Liver (tissue), 9 donors: Measurements from ENCODE around the gene PPFIA4. TPM values are rescaled to one million over a fixed set of nuclear protein-coding genes. Genes with fewer than 3 reads are reported as not detected.
"Not testable (repeated sequence)": the region's sequence is repeated elsewhere in the genome, so short reads cannot be mapped to it uniquely, and the experiment has no call there.

Experiments used
- DNase-seq: peaks from one replicate; pipeline ENCODE4 v3.0.0-alpha.2; 2017; ENCODE audit warnings: low spot score
- H3K27ac ChIP-seq, 2 donors: one replicate each; pipeline ENCODE4 v1.7.0; 2013; ENCODE audit warnings: inconsistent platforms in 2 of 2, low read length in 2 of 2, control low read depth in 1 of 2, low read depth in 1 of 2, mild to moderate bottlenecking in 1 of 2
- H3K27me3 ChIP-seq, 4 donors: one replicate each; pipeline versions ENCODE4 v1.6.1 to v1.7.0; 2013; ENCODE audit warnings: low read length in 3 of 4, inconsistent platforms in 1 of 4, mild to moderate bottlenecking in 1 of 4, moderate library complexity in 1 of 4; ENCODE audit not compliant: control insufficient read depth in 4 of 4, insufficient read depth in 4 of 4
- H3K36me3 ChIP-seq, 4 donors: one replicate each; pipeline versions ENCODE4 v1.6.1 to v1.7.0; 2013; ENCODE audit warnings: low read length in 3 of 4, mild to moderate bottlenecking in 3 of 4, low read depth in 1 of 4, moderate library complexity in 1 of 4; ENCODE audit not compliant: control insufficient read depth in 4 of 4, insufficient read depth in 3 of 4
- H3K4me1 ChIP-seq, 4 donors: one replicate each; pipeline versions ENCODE4 v1.6.1 to v1.7.0; 2013; ENCODE audit warnings: low read length in 3 of 4, mild to moderate bottlenecking in 3 of 4, moderate library complexity in 1 of 4; ENCODE audit not compliant: control insufficient read depth in 4 of 4, insufficient read depth in 4 of 4
- H3K4me3 ChIP-seq, 3 donors: one replicate each; pipeline versions ENCODE4 v1.6.1 to v1.7.0; 2013; ENCODE audit warnings: low read length in 3 of 3, control low read depth in 1 of 3, low read depth in 1 of 3, mild to moderate bottlenecking in 1 of 3
- H3K9ac ChIP-seq, 2 donors: one replicate each; pipeline ENCODE4 v1.7.0; 2013; ENCODE audit warnings: low read length in 2 of 2, mild to moderate bottlenecking in 2 of 2, moderate library complexity in 2 of 2, control low read depth in 1 of 2, low read depth in 1 of 2
- H3K9me3 ChIP-seq, 4 donors: one replicate each; pipeline versions ENCODE4 v1.6.1 to v1.7.0; 2013; ENCODE audit warnings: low read length in 3 of 4; ENCODE audit not compliant: control insufficient read depth in 4 of 4
- CTCF ChIP-seq: fragments of 150-350 bp; IDR thresholded peaks from 2 replicates; pipeline ENCODE4 v1.5.1; 2017; ENCODE audit warnings: improper control_type of control experiment, low read depth, low read length; ENCODE audit not compliant: missing input control
- EGR1 ChIP-seq, 2 donors: IDR thresholded peaks; 2 replicates each; pipeline ENCODE4 v1.6.1; 2016 to 2018; ENCODE audit warnings: antibody characterized with exemption in 2 of 2, low read depth in 2 of 2
- FOXA1 ChIP-seq: IDR thresholded peaks from 2 replicates; pipeline ENCODE4 v1.6.1; 2016; ENCODE audit warnings: antibody characterized with exemption
- FOXA2 ChIP-seq: IDR thresholded peaks from 2 replicates; pipeline ENCODE4 v1.6.1; 2016; ENCODE audit warnings: antibody characterized with exemption
- HNF4G ChIP-seq: IDR thresholded peaks from 2 replicates; pipeline ENCODE4 v1.6.1; 2016; ENCODE audit warnings: antibody characterized with exemption
- NR2F2 ChIP-seq: IDR thresholded peaks from 2 replicates; pipeline ENCODE4 v1.6.1; 2016; ENCODE audit warnings: antibody characterized with exemption
- REST ChIP-seq: IDR thresholded peaks from 2 replicates; pipeline ENCODE4 v1.6.1; 2016; ENCODE audit warnings: antibody characterized with exemption, mild to moderate bottlenecking
- RXRA ChIP-seq, 2 donors: IDR thresholded peaks; 2 replicates each; pipeline ENCODE4 v1.6.1; 2017 to 2018; ENCODE audit warnings: antibody characterized with exemption in 2 of 2, mild to moderate bottlenecking in 1 of 2
- SP1 ChIP-seq: IDR thresholded peaks from 2 replicates; pipeline ENCODE4 v1.6.1; 2018; ENCODE audit warnings: antibody characterized with exemption, mild to moderate bottlenecking
- YY1 ChIP-seq: IDR thresholded peaks from 2 replicates; pipeline ENCODE4 v1.6.1; 2016; ENCODE audit warnings: antibody characterized with exemption, mild to moderate bottlenecking
- WGBS: extraction: QIAGEN DNeasy Blood & Tissue Kit; methylation state at CpG from one replicate; pipeline ENCODE4 v1.1.7; 2013; 5-methylcytosine and 5-hydroxymethylcytosine counted together
- polyA plus RNA-seq, 2 donors: library from polyadenylated mRNA; stranded (reverse) in 1 of 2; unstranded in 1 of 2; fragments of 200-250 nt in 1 of 2; fragments of >200 nt in 1 of 2; fragmentation: Nextera tagmentation in 1 of 2; extraction: Ambion mirVana in 1 of 2; gene quantifications; one replicate each; pipeline versions ENCODE4 v1.2.1 to v1.2.3, GENCODE V29; 2013 to 2015
- total RNA-seq, 2 donors: library from RNA; depleted of rRNA; stranded (reverse); fragments of >200 nt; gene quantifications; one replicate each; pipeline ENCODE4 v1.2.3, GENCODE V29; 2014
- TF ChIP-seq, protein P1 (sequence below): IDR thresholded peaks from 2 replicates; pipeline ENCODE4 v1.6.1; 2016; ENCODE audit warnings: antibody characterized with exemption
- TF ChIP-seq, protein P2 (sequence below): IDR thresholded peaks from 2 replicates; pipeline ENCODE4 v1.6.1; 2016; ENCODE audit warnings: antibody characterized with exemption
- donor health status: healthy.
- donor health status: healthy.
- donor health status: healthy.
- donor health status: healthy.
- donor health status: healthy.

PPFIA4 gene
- total and polyA plus RNA-seq, 4 donors = 0.07 to 0.33 (median 0.15) TPM

DNA sequence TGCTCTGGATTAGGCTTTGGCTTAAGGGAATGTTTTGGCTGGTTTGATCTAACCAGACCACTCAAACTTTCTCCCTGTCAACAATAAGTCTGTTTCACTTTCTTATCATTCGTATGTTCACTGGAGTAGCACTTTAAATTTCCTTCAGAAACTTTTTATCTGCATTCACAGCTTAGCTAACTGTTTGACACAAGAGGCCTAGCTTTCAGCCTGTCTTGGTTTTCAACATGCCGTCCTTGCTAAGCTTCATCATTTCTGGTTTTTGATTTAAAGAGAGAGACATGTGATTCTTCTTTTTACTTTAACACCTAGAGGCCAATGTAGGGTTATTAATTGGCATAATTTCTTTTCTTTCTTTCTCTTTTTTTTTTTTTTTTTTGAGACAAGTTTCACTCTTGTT, 44.4 kb upstream of the PPFIA4 start (continued):
- no peak for TF ChIP-seq REST

DNA sequence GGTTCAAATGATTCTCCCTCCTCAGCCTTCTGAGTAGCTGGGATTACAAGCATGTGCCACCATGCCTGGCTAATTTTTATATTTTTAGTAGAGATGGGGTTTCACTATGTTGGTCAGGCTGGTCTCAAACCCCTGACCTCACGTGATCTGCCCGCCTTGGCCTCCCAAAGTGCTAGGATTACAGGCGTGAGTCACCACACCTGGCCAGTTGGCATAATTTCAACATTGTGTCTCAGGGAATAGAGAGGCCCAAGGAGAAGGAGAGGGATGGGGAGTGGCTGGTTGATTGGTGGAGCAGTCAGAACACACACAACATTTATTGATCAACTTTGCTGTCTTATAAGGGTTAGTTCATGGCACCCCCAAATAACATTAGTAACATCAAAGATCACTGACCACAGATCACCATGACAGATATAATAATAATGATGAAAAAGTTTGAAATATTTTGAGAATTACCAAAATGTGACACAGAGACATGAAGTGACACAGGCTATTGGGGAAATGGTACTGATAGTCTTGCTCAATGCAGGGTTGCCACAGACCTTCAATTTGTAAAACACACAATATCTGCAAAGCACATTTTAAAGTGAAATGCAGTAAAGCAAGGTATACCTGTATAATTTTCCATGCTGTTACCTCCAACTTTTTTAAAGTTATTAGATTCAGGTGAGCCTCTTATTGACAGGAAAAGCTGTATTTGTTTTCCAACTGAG, 43.4 kb upstream of the PPFIA4 start:
- 86% methylated on average over 3 of the region's 3 CpGs for WGBS
- no peak overlapping the region for H3K9ac ChIP-seq
- DNase-seq = no peak
- no peaks in the 10 kb centered on the region for H3K27me3 ChIP-seq
- H3K27ac ChIP-seq = no peak overlapping the region
- no peaks in the 10 kb centered on the region for H3K9me3 ChIP-seq
- no peaks in the 10 kb centered on the region for H3K4me1 ChIP-seq
- TF ChIP-seq, protein P1, sequence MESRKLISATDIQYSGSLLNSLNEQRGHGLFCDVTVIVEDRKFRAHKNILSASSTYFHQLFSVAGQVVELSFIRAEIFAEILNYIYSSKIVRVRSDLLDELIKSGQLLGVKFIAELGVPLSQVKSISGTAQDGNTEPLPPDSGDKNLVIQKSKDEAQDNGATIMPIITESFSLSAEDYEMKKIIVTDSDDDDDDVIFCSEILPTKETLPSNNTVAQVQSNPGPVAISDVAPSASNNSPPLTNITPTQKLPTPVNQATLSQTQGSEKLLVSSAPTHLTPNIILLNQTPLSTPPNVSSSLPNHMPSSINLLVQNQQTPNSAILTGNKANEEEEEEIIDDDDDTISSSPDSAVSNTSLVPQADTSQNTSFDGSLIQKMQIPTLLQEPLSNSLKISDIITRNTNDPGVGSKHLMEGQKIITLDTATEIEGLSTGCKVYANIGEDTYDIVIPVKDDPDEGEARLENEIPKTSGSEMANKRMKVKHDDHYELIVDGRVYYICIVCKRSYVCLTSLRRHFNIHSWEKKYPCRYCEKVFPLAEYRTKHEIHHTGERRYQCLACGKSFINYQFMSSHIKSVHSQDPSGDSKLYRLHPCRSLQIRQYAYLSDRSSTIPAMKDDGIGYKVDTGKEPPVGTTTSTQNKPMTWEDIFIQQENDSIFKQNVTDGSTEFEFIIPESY = no peak
- TF ChIP-seq HNF4G (no peak), RXRA (IDR thresholded peaks at IDR 0.05) (no peak), FOXA1 (no peak), YY1 (no peak), SP1 (no peak)
- TF ChIP-seq, protein P2, sequence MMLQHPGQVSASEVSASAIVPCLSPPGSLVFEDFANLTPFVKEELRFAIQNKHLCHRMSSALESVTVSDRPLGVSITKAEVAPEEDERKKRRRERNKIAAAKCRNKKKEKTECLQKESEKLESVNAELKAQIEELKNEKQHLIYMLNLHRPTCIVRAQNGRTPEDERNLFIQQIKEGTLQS = no peak
- no peak overlapping the region for H3K4me3 ChIP-seq
- H3K36me3 ChIP-seq = no peaks in the 10 kb centered on the region

DNA sequence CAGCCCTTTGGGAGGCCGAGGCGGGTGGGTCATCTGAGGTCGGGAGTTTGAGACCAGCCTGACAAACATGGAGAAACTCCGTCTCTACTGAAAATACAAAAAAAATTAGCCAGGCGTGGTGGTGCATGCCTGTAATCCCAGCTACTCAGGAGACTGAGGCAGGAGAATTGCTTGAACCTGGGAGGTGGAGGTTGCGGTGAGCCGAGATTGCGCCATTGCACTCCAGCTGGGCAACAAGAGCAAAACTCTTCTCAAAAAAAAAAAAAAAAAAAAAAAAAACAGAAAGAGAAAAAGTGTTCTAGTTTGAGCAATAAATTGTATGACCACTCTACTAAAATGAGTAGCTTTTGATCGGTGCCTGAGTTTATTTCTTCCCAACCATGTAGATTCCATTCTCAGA, 40.2 kb upstream of the PPFIA4 start:
- 84% methylated on average over 9 of the region's 9 CpGs for WGBS
- H3K36me3 ChIP-seq, DNase-seq, H3K4me1 ChIP-seq, H3K4me3 ChIP-seq, H3K27ac ChIP-seq, H3K27me3 ChIP-seq, H3K9ac ChIP-seq, H3K9me3 ChIP-seq: not testable (repeated sequence)

GRCh38 chr1:202987255-202987654, 39.0 kb upstream of the PPFIA4 start:
- 85% methylated on average over 7 of the region's 7 CpGs for WGBS
- TF ChIP-seq SP1 (no peak), NR2F2 (no peak), EGR1 (IDR thresholded peaks at IDR 0.05; ENCODE audit: low read depth in 2 of 2) (no peak), CTCF (no peak), FOXA2 (no peak)
- Histone ChIP-seq H3K27me3 (no peaks in the 10 kb centered on the region), H3K4me3 (no peak overlapping the region), H3K9ac (no peak overlapping the region), H3K4me1 (no peaks in the 10 kb centered on the region), H3K27ac (no peak overlapping the region), H3K9me3 (no peaks in the 10 kb centered on the region), H3K36me3 (no peaks in the 10 kb centered on the region)
- DNase-seq = no peak
